Measurements from ENCODE around the gene DAPK2.

DAPK2 gene

GRCh38 chr15:63895787-63896218, 150.5 kb downstream of the DAPK2 start:
- DNase-seq: no peak

GRCh38 chr15:63895194-63895593, 151.1 kb downstream of the DAPK2 start:
- no peak for DNase-seq

DNA sequence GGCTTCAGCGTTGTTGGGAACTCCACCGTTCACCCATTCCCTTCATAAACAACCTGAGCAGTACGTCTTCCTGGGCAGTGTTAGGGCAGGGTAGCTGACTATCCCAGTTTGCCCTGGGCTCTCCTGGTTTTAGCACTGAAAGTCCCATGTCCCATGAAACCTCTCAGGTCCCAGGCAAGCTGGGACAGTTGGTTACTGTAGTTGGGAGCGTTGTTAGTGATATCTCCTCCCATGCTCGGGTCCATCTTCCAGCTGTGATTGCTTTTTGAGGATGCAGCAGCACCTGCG, 151.7 kb downstream of the DAPK2 start:
- no peak for DNase-seq

DNA sequence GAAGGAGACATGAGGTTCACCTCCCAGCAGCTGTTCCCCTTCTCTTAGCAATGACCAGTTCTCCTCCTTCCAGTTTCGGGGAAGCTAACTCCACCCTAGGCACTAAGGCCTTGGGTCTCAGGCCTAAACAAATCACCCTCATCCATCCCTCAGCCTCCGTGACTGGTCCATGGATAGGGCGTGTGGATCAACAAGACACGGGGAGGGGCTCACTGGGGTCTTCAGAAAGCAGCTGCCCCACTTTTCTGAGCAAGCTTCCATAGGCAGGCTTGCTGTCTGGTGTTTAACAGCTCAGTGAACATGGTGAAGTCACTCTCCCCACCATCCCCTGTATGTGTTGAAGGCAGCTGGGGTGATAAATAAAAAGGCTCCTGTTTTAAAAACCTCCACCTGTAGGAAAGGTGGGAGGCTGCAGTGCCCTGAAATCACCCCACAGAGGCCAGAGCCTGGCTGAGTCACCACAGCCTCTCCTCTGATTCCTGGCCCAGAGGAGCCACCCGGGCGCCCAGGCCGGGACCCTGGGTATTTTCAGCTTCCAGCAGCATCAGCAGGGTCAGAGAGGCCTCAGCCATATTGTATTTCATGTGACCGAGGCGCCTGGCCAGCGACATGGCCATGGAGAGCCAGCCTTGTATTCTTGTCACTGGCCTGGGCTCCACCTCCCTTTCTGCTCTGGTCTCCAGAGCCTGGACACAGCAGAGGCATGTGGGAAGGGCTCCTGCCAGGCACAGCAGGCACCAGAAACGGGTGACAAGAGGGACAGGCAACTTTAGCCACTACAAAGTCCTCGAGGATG, 152.2 kb downstream of the DAPK2 start:
- no peak for DNase-seq

GRCh38 chr15:63892794-63893441, 153.4 kb downstream of the DAPK2 start:
- DNase-seq: peak in 7 of 51 donors; percentile 9 to 47 (median 17)

DNA sequence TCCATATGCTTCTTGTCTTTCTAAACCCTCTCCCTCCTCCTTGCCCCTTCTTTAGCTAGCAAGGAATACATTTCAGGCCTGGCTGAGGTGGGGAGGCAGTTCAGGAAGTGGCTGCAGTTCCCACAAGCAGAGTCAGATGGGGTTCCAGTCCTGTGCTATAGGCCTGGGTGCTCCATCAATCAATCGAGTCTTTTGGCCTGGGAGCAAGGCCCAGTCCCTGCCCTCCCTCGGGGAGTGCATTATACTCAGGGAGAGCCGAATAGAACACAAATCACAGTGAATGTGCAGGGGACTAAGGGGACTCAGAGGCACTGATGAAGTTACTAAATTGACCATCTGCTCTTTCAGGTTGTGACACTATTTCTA, 154.5 kb downstream of the DAPK2 start:
- DNase-seq: no peak

DNA sequence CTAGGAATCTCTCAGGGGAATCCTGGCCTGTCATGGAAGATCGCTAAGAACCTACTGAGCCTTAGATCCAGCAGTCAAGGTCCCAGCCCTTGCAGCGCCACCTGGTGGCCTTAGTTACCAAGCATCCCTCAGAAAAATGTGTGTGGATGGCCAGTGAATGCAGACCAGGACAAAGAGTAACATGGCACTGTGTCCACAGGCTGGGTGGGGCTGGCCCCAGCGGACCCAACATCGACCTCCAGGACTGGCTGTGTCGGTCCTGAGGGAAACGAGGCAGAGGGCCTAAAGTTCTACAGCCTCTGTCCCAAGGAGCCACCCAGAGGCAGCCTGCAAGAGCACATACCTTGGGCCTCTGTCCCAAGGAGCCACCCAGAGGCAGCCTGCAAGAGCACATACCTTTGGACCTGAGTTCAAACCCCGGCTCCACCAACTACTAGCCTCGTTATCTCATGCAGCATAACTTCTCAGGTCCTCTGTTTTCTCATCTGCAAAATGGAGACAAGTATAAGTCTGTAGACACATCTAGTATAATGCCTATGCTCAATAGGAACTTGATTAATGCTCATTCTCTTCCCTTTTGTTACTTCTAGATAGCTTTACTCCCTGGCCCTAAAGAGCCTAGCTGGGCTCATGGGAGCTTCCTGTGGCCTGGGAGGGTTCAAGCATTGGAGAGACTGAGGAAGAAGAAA, 155.1 kb downstream of the DAPK2 start:
- DNase-seq: peak in 47 of 51 donors; percentile 9 to 84 (median 55)

DNA sequence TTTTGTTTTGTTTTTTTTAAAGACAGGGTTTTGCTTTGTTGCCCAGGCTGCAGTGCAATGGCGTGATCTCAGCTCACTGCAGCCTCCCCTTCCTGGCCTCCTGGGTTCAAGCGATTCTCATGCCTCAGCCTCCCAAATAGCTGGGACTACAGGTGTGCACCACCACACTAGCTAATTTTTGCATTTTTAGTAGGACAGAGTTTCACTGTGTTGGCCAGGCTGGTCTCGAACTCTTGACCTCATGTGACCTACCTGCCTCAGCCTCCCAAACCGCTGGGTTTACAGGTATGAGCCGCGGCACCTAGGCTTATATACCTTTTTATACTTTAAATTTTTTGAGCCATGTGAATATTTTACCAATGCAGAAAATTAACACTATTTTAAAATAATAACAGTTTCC, 155.7 kb downstream of the DAPK2 start:
- DNase-seq: no peak

GRCh38 chr15:63889831-63890230, 156.5 kb downstream of the DAPK2 start:
- DNase-seq: no peak

GRCh38 chr15:63888823-63889222, 157.5 kb downstream of the DAPK2 start:
- DNase-seq: no peak

- peak in 18 of 51 donors; percentile 6 to 69 (median 32) for DNase-seq
Measured at GRCh38 chr15:63888146-63888545, 158.1 kb downstream of the DAPK2 start.

DNA sequence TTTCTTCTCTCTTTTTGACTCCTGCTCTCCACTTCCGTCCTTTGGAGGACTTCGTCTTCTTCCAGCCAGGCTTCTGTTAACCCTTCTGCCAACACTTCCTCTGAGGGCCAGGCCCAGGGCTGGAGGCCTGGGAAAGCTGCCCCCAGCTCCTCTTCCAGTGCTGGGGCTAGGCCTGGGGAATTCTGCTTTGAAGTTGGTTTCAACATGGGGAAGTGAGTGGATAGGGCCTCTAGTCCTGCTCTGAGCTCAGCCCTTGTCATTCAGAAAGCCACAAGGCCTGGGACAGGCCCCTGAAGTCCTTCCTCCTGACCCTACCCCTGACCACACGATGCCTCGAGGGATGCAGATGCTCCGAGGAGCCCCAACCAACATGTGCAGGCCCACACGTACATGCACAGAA, 158.7 kb downstream of the DAPK2 start:
- DNase-seq: no peak

DNA sequence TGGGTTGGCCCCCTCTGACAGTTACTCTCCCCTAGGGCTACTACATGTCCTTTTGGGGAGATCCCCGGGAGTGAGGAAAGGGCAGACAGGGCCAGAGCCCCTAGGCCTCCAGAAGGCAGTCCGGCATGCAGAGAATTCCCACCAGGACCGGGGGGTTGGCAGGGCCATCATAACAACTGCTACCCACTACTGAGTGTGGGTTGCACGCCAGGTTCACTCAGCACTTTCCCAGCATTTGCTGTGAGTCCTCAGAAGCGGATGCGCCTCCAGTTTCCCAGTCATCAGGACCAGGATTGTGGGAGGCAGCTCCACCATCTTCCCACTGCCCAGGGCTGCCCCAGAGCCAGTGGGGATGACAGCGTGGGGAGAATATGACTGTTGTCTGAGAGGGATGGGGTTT, 161.3 kb downstream of the DAPK2 start:
- DNase-seq: peak in 1 of 51 donors; percentile 13

DNA sequence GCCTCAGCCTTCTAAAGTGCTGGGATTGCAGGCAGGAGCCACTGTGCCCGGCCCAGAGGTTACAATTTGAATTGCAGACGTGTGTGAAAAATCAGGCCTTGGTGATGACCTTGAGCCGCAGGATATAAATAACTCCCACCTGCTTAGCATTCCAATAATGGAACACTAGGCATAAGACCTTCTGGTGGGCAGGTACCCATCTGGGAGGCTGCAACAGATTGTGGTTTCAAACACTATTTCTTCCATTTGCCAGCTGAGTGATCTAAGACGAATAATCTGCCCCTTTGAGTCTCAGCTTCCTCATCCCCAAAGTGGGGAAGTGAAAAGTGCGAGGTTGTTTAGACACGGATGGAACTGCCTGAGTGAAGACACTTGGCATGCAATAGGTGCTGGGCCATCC, 164.9 kb downstream of the DAPK2 start:
- no peak for DNase-seq

GRCh38 chr15:63880744-63881143, 165.5 kb downstream of the DAPK2 start:
- DNase-seq: no peak

DNA sequence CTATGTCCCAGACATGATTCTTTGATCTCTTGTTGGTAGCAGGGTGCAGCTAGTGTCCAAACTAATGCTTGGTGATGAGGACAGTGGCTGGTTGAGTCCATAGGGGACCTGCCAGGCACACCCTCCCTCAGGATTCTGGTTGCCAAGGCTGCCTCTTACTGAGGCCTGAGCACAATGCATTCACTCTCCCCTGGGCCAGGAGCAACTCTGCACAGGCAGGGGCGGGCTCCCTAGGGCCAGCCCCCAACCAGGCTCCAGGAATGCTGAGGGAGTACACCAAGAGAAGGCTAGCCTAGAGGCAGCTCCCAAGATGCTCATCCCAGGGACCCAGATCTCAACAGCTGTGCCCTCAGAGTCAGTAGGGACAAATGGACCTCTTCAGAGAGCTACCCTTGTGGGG, 166.3 kb downstream of the DAPK2 start:
- DNase-seq: no peak

GRCh38 chr15:63879211-63879610, 167.1 kb downstream of the DAPK2 start:
- DNase-seq: no peak

- no peak for DNase-seq
Measured at GRCh38 chr15:63877713-63878271, 168.5 kb downstream of the DAPK2 start.

DNA sequence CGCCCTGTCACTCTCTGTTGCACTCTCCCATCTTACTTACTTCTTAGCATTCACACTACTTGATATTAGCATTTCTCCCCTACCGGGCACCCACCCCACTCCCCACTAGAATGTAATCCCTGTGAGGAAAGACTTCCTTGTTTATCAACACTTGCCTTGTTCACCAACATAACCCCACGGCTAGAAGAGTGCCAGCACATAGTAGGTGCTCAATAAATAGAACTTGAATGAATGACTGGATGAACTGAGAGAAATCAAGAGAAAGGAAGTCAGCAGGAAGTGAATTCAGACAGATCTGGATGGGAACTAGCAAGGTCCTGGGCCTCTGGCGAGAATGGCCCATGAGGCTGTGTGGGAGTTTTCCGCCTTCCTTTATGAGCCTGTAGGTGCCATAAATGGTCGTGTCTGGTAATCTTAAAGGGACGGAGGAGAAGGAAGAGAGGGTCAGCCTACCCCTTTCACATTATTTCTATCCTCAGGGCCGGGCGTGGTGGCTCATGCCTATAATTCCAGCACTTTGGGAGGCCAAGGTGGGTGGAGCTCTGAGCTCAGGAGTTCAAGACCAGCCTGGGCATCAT, 170.1 kb downstream of the DAPK2 start:
- no peak for DNase-seq

GRCh38 chr15:63874616-63875015, 171.7 kb downstream of the DAPK2 start:
- no peak for DNase-seq

GRCh38 chr15:63872759-63873510, 173.3 kb downstream of the DAPK2 start:
- no peak for DNase-seq

All from hypothalamus (tissue), 51 donors.